ENCODE results near the gene AGAP1. TPM values are rescaled to one million over a fixed set of nuclear protein-coding genes. Genes with fewer than 3 reads are reported as not detected.
A peak's percentile ranks its signal among the peaks of the same experiment; 100 is the strongest.

The AGAP1 gene
- total and polyA plus RNA-seq, 11 donors, result 5.9 to 21.6 (median 18.9) TPM

GRCh38 chr2:236169741-236170589, 676.1 kb downstream of the AGAP1 start:
- ATAC-seq (peak in 1 of 4 donors; percentile 26), DNase-seq (no peak)
- no peak overlapping the region for H3K4me3 ChIP-seq
- H3K27me3 ChIP-seq, result peaks cover 92 to 100% (median 99%) of the 10 kb centered on the region in 9 donors
- TF ChIP-seq POLR2A (IDR thresholded peaks at IDR 0.05) (no peak), CTCF (IDR thresholded peaks at IDR 0.05) (no peak)
- no peaks in the 10 kb centered on the region for H3K9me3 ChIP-seq
- intact Hi-C loops (cut with DNase I), result loop anchor here in 2 of 10 donors (5.0 kb wide), 2 partner anchors 378 to 393 kb away; no protein-coding TSS in a partner anchor
- 5 to 7% (median 6%) methylated on average over 28 to 38 of the region's 38 CpGs for WGBS, 4 donors
- peaks cover 8 to 68% (median 31%) of the 10 kb centered on the region in 12 donors for H3K4me1 ChIP-seq
- H3K36me3 ChIP-seq, result no peaks in the 10 kb centered on the region
- no peak overlapping the region for H3K27ac ChIP-seq

GRCh38 chr2:236170590-236171165, 676.8 kb downstream of the AGAP1 start:
- TF ChIP-seq CTCF (IDR thresholded peaks at IDR 0.05), result no peak
- TF ChIP-seq POLR2A (IDR thresholded peaks at IDR 0.05), result no peak
- Histone ChIP-seq H3K9me3 (no peaks in the 10 kb centered on the region), H3K27ac (no peak overlapping the region), H3K4me3 (peak overlapping the region in 1 of 12 donors; percentile 3), H3K27me3 (peaks cover 88 to 100% (median 96%) of the 10 kb centered on the region in 9 donors), H3K36me3 (no peaks in the 10 kb centered on the region), H3K4me1 (peaks cover 8 to 67% (median 29%) of the 10 kb centered on the region in 12 donors)
- 8 to 12% (median 11%) methylated on average over 21 of the region's 21 CpGs for WGBS, 4 donors
- intact Hi-C loops (cut with DNase I), result no loop called here
- DNase-seq, result no peak
- no peak for ATAC-seq

- TF ChIP-seq POLR2A (IDR thresholded peaks at IDR 0.05) (no peak), CTCF (IDR thresholded peaks at IDR 0.05) (no peak)
- H3K27ac ChIP-seq, result no peak overlapping the region
- H3K4me1 ChIP-seq, result peaks cover 8 to 62% (median 26%) of the 10 kb centered on the region in 12 donors
- peaks cover 83 to 99% (median 96%) of the 10 kb centered on the region in 9 donors for H3K27me3 ChIP-seq
- intact Hi-C loops (cut with DNase I), result no loop called here
- no peaks in the 10 kb centered on the region for H3K9me3 ChIP-seq
- DNase-seq, result no peak
- no peaks in the 10 kb centered on the region for H3K36me3 ChIP-seq
- no peak for ATAC-seq
- peak overlapping the region in 1 of 12 donors; percentile 3 for H3K4me3 ChIP-seq
- WGBS, 4 donors, result 2 to 4% (median 3%) methylated on average over 22 to 27 of the region's 27 CpGs
Observed at GRCh38 chr2:236171181-236171679, 677.4 kb downstream of the AGAP1 start.

GRCh38 chr2:236171680-236172254, 677.9 kb downstream of the AGAP1 start:
- WGBS, 4 donors, result 6 to 10% (median 9%) methylated on average over 12 to 16 of the region's 16 CpGs
- peaks cover 8 to 57% (median 22%) of the 10 kb centered on the region in 12 donors for H3K4me1 ChIP-seq
- no peaks in the 10 kb centered on the region for H3K9me3 ChIP-seq
- H3K36me3 ChIP-seq, result no peaks in the 10 kb centered on the region
- no peak for ATAC-seq
- TF ChIP-seq POLR2A (IDR thresholded peaks at IDR 0.05), result no peak
- no peak for TF ChIP-seq CTCF (IDR thresholded peaks at IDR 0.05)
- H3K27ac ChIP-seq, result no peak overlapping the region
- H3K4me3 ChIP-seq, result peak overlapping the region in 1 of 12 donors; percentile 3
- peaks cover 81 to 99% (median 96%) of the 10 kb centered on the region in 9 donors for H3K27me3 ChIP-seq
- no peak for DNase-seq
- intact Hi-C loops (cut with DNase I), result no loop called here

All from heart left ventricle (tissue), 16 donors.